ENCODE results near the gene ATR. TPM values are rescaled to one million over a fixed set of nuclear protein-coding genes. Genes with fewer than 3 reads are reported as not detected.
"Not testable (repeated sequence)": the region's sequence is repeated elsewhere in the genome, so short reads cannot be mapped to it uniquely, and the experiment has no call there.

The ATR gene
- total RNA-seq, 1 experiment from 2014 or later: 15.6 TPM

GRCh38 chr3:142563496-142563997, 15.0 kb downstream of the ATR start:
- Histone ChIP-seq H3K36me3 (ENCODE audit: low read depth, low read length) (no peaks in the 10 kb centered on the region; the same call in 1 of the 2 replicates), H3K9me3 (ENCODE audit: low read length) (no peaks in the 10 kb centered on the region), H3K27me3 (ENCODE audit: low read length) (no peaks in the 10 kb centered on the region), H3K4me1 (ENCODE audit: insufficient read depth, low read length) (no peaks in the 10 kb centered on the region), H4K20me1 (ENCODE audit: low read length) (no peaks in the 10 kb centered on the region), H3F3A (ENCODE audit: low read length, unreplicated experiment) (no peaks in the 10 kb centered on the region), H3K79me2 (ENCODE audit: low read length) (no peaks in the 10 kb centered on the region), H3K9ac (ENCODE audit: low read length) (no peak overlapping the region), H2AFZ (ENCODE audit: low read length) (no peak overlapping the region), H3K9me2 (replicated peaks; ENCODE audit: low read length) (no peaks in the 10 kb centered on the region), H3K4me2 (ENCODE audit: low read length) (no peak overlapping the region), H3K4me3 (ENCODE audit: low read length) (no peak overlapping the region), H3K27ac (ENCODE audit: low read length) (no peak overlapping the region)
- intact Hi-C loops (cut with micrococcal nuclease): no loop called here
- ATAC-seq (no peak), DNase-seq (no peak)
- no peak for TF ChIP-seq EZH2phosphoT487 (IDR thresholded peaks at IDR 0.05; ENCODE audit: borderline replicate concordance, low read length)
- no peak for TF ChIP-seq CTCF (conservative IDR thresholded peaks at IDR 0.05; ENCODE audit: low read depth, low read length)
- TF ChIP-seq EZH2 (IDR thresholded peaks at IDR 0.05; ENCODE audit: low read length, unreplicated experiment): no peak
- no TSS peak for BruUV-seq (replicated peaks)
- POLR2A ChIA-PET (ENCODE audit: unreplicated experiment): no interaction called here
- CTCF ChIA-PET: no interaction called here

- H3K9me2 ChIP-seq (replicated peaks; ENCODE audit: low read length): no peaks in the 10 kb centered on the region
- ATAC-seq (peak; percentile 89), DNase-seq (no peak)
- no peak overlapping the region for H3K4me3 ChIP-seq (ENCODE audit: low read length)
- H4K20me1 ChIP-seq (ENCODE audit: low read length): no peaks in the 10 kb centered on the region
- H3K4me1 ChIP-seq (ENCODE audit: insufficient read depth, low read length): no peaks in the 10 kb centered on the region
- TF ChIP-seq EZH2 (IDR thresholded peaks at IDR 0.05; ENCODE audit: low read length, unreplicated experiment): no peak
- TF ChIP-seq CTCF (conservative IDR thresholded peaks at IDR 0.05; ENCODE audit: low read depth, low read length): no peak
- TF ChIP-seq EZH2phosphoT487 (IDR thresholded peaks at IDR 0.05; ENCODE audit: borderline replicate concordance, low read length): no peak
- H3F3A ChIP-seq (ENCODE audit: low read length, unreplicated experiment): no peaks in the 10 kb centered on the region
- no peak overlapping the region for H3K4me2 ChIP-seq (ENCODE audit: low read length)
- H3K9me3 ChIP-seq (ENCODE audit: low read length): no peaks in the 10 kb centered on the region
- intact Hi-C loops (cut with micrococcal nuclease): no loop called here
- ChIA-PET POLR2A (ENCODE audit: unreplicated experiment) (no interaction called here), CTCF (no interaction called here)
- H3K27me3 ChIP-seq (ENCODE audit: low read length): no peaks in the 10 kb centered on the region
- no peak overlapping the region for H3K9ac ChIP-seq (ENCODE audit: low read length)
- H3K36me3 ChIP-seq (ENCODE audit: low read depth, low read length): peaks cover 3% of the 10 kb centered on the region; the same call in 1 of the 2 replicates
- no peaks in the 10 kb centered on the region for H3K79me2 ChIP-seq (ENCODE audit: low read length)
- H2AFZ ChIP-seq (ENCODE audit: low read length): no peak overlapping the region
- BruUV-seq (replicated peaks): no TSS peak
- H3K27ac ChIP-seq (ENCODE audit: low read length): no peak overlapping the region
Observed at GRCh38 chr3:142560118-142560517, 18.4 kb downstream of the ATR start.

GRCh38 chr3:142553741-142554140, 24.8 kb downstream of the ATR start:
- H3K27ac ChIP-seq (ENCODE audit: low read length): no peak overlapping the region
- TF ChIP-seq EZH2phosphoT487 (IDR thresholded peaks at IDR 0.05; ENCODE audit: borderline replicate concordance, low read length): no peak
- no peak for TF ChIP-seq CTCF (conservative IDR thresholded peaks at IDR 0.05; ENCODE audit: low read depth, low read length)
- no peak for TF ChIP-seq EZH2 (IDR thresholded peaks at IDR 0.05; ENCODE audit: low read length, unreplicated experiment)
- no peaks in the 10 kb centered on the region for H3K79me2 ChIP-seq (ENCODE audit: low read length)
- H3K4me3 ChIP-seq (ENCODE audit: low read length): no peak overlapping the region
- ChIA-PET POLR2A (ENCODE audit: unreplicated experiment) (no interaction called here), CTCF (no interaction called here)
- no peak for ATAC-seq
- H3K4me2 ChIP-seq (ENCODE audit: low read length): no peak overlapping the region
- intact Hi-C loops (cut with micrococcal nuclease): loop anchor here (5.0 kb wide), 1 partner anchor 41 kb away; no protein-coding TSS in a partner anchor
- H3K4me1 ChIP-seq (ENCODE audit: insufficient read depth, low read length): no peaks in the 10 kb centered on the region
- no peak overlapping the region for H3K9ac ChIP-seq (ENCODE audit: low read length)
- no peak overlapping the region for H2AFZ ChIP-seq (ENCODE audit: low read length)
- H3K27me3 ChIP-seq (ENCODE audit: low read length): no peaks in the 10 kb centered on the region
- no peak for DNase-seq
- H3F3A ChIP-seq (ENCODE audit: low read length, unreplicated experiment): no peaks in the 10 kb centered on the region
- no TSS peak for BruUV-seq (replicated peaks)
- H4K20me1 ChIP-seq (ENCODE audit: low read length): no peaks in the 10 kb centered on the region
- H3K36me3 ChIP-seq (ENCODE audit: low read depth, low read length): peaks cover 11% of the 10 kb centered on the region
- H3K9me2 ChIP-seq (replicated peaks; ENCODE audit: low read length): no peaks in the 10 kb centered on the region
- H3K9me3 ChIP-seq (ENCODE audit: low read length): no peaks in the 10 kb centered on the region

- H3F3A ChIP-seq (ENCODE audit: low read length, unreplicated experiment); ATAC-seq; POLR2A ChIA-PET (ENCODE audit: unreplicated experiment); H3K27me3 ChIP-seq (ENCODE audit: low read length); CTCF ChIA-PET; BruUV-seq (replicated peaks); H3K27ac ChIP-seq (ENCODE audit: low read length); DNase-seq; H3K79me2 ChIP-seq (ENCODE audit: low read length); H3K9me2 ChIP-seq (replicated peaks; ENCODE audit: low read length); H3K4me3 ChIP-seq (ENCODE audit: low read length); H3K9me3 ChIP-seq (ENCODE audit: low read length); H2AFZ ChIP-seq (ENCODE audit: low read length); H3K4me1 ChIP-seq (ENCODE audit: insufficient read depth, low read length); H3K9ac ChIP-seq (ENCODE audit: low read length); H4K20me1 ChIP-seq (ENCODE audit: low read length); H3K4me2 ChIP-seq (ENCODE audit: low read length): not testable (repeated sequence)
- intact Hi-C loops (cut with micrococcal nuclease): loop anchor here (5.0 kb wide), 1 partner anchor 40 kb away; no protein-coding TSS in a partner anchor
- peaks cover 12% of the 10 kb centered on the region for H3K36me3 ChIP-seq (ENCODE audit: low read depth, low read length)
Observed at GRCh38 chr3:142552579-142552978, 26.0 kb downstream of the ATR start.
